ENCODE data around the gene EIF4G1. TPM values are rescaled to one million over a fixed set of nuclear protein-coding genes. Genes with fewer than 3 reads are reported as not detected.

The EIF4G1 gene
- total RNA-seq, 6 donors from 2014 or later: 278 to 408 (median 326) TPM

DNA sequence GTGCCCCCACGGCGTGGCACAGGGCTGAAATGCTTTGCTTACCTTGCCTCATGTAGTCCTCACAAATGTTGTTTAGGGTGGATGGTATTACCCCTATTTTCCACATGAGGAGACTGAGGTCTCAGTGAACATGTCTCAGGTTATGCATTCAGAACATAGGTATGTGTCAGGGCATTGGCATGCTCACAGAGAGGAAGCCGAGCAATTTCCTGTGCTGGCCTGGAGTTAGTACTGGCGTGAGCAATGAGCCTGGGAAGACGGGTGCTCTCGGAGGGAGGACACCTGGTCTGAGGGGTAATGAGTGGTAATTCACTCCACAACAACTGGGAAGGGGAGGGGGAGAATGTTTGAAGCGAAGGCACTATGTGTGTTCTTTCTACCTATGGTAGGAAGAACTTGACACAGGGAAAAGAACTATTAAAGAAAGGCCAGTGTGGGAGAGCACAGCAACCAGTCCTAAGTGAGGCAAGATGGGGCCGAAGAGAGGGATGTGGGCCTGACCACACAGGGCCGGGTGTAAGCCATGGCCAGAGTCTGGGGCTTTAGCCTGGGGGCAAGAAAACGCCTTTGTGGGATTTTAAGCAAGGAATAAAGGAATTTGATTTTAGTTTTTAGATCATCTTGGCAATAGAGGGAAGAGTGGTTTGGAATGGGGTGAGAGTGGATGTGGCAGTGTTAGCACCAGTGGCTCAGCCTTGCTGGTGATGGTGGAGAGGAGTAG lies 18.1 kb downstream of the EIF4G1 start:
- 76% methylated on average over 10 of the region's 10 CpGs for WGBS, 2 donors
- Histone ChIP-seq H3K27ac (peak overlapping the region; percentile 26 to 37 (median 36)), H3K9me3 (no peaks in the 10 kb centered on the region), H3K36me3 (peaks cover 58 to 79% (median 69%) of the 10 kb centered on the region in 4 donors), H3K4me3 (no peak overlapping the region), H3K4me1 (peaks cover 19 to 29% (median 23%) of the 10 kb centered on the region in 4 donors), H3K27me3 (no peaks in the 10 kb centered on the region)
- ATAC-seq (ENCODE audit: low FRiP score in 2 of 2): no peak
- no peak for DNase-seq
- TF ChIP-seq POLR2A (IDR thresholded peaks at IDR 0.05): no peak

DNA sequence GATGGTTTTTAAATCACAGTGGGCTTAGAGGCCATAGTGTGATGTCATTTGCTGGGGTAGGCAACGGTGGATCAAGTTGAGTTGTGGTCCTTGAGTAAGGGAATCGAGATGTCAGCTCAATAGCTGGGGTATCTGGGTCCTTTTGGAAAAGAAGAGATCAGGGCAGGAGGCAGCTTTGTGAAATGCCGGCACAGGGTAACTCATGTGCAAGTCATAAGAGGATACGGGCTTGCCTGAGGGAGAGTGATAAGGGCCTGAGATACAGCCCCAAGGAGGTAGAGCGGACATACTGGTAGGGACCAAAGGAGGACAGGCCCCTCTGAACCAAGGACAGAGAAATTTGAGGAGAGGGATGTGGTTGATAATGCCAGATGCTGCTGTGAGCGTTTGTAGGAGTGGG lies 18.8 kb downstream of the EIF4G1 start:
- no peaks in the 10 kb centered on the region for H3K9me3 ChIP-seq
- ATAC-seq (ENCODE audit: low FRiP score in 2 of 2): no peak
- H3K4me3 ChIP-seq: no peak overlapping the region
- WGBS, 2 donors: 84 to 91% methylated on average over 6 of the region's 6 CpGs
- no peak for DNase-seq
- H3K36me3 ChIP-seq: peaks cover 52 to 73% (median 63%) of the 10 kb centered on the region in 4 donors
- peak overlapping the region in 3 of 4 donors; percentile 20 to 37 (median 24) for H3K27ac ChIP-seq
- H3K27me3 ChIP-seq: no peaks in the 10 kb centered on the region
- peaks cover 25 to 36% (median 29%) of the 10 kb centered on the region in 4 donors for H3K4me1 ChIP-seq
- TF ChIP-seq, protein P1, sequence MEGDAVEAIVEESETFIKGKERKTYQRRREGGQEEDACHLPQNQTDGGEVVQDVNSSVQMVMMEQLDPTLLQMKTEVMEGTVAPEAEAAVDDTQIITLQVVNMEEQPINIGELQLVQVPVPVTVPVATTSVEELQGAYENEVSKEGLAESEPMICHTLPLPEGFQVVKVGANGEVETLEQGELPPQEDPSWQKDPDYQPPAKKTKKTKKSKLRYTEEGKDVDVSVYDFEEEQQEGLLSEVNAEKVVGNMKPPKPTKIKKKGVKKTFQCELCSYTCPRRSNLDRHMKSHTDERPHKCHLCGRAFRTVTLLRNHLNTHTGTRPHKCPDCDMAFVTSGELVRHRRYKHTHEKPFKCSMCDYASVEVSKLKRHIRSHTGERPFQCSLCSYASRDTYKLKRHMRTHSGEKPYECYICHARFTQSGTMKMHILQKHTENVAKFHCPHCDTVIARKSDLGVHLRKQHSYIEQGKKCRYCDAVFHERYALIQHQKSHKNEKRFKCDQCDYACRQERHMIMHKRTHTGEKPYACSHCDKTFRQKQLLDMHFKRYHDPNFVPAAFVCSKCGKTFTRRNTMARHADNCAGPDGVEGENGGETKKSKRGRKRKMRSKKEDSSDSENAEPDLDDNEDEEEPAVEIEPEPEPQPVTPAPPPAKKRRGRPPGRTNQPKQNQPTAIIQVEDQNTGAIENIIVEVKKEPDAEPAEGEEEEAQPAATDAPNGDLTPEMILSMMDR (IDR thresholded peaks at IDR 0.05): no peak
- TF ChIP-seq POLR2AphosphoS5 (IDR thresholded peaks at IDR 0.05) (no peak), EP300 (IDR thresholded peaks at IDR 0.05) (no peak), POLR2A (IDR thresholded peaks at IDR 0.05) (no peak)

DNA sequence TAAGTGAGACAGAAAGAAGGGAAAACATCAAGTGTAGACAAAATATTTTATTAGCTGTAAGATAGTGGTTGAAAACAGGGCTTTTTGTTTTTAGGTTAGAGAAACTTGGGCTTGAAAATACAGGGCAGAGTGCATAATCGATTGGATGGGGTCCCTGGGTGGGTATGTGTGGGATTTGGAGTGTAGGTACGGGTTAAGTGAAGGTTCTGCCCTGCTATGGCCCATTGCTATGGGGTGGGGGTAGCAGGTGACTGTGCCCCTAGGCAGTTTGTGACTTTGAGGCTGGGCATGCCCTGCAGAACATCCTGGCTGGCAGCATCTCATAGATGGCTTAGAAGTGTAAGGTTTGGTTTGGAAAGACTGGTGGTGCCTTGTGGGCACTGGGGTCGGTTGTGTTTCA lies 19.3 kb downstream of the EIF4G1 start:
- Histone ChIP-seq H3K27ac (peak overlapping the region in 1 of 4 donors; percentile 9), H3K4me1 (peaks cover 30 to 41% (median 34%) of the 10 kb centered on the region in 4 donors), H3K36me3 (peaks cover 47 to 68% (median 58%) of the 10 kb centered on the region in 4 donors), H3K9me3 (no peaks in the 10 kb centered on the region), H3K27me3 (no peaks in the 10 kb centered on the region), H3K4me3 (no peak overlapping the region)
- ATAC-seq (ENCODE audit: low FRiP score in 2 of 2) (no peak), DNase-seq (no peak)
- no peak for TF ChIP-seq POLR2AphosphoS5 (IDR thresholded peaks at IDR 0.05)
- TF ChIP-seq, protein P1 (IDR thresholded peaks at IDR 0.05): no peak
- TF ChIP-seq POLR2A (IDR thresholded peaks at IDR 0.05): no peak
- TF ChIP-seq EP300 (IDR thresholded peaks at IDR 0.05): no peak
- 81 to 87% methylated on average over 2 to 3 of the region's 3 CpGs for WGBS, 2 donors

DNA sequence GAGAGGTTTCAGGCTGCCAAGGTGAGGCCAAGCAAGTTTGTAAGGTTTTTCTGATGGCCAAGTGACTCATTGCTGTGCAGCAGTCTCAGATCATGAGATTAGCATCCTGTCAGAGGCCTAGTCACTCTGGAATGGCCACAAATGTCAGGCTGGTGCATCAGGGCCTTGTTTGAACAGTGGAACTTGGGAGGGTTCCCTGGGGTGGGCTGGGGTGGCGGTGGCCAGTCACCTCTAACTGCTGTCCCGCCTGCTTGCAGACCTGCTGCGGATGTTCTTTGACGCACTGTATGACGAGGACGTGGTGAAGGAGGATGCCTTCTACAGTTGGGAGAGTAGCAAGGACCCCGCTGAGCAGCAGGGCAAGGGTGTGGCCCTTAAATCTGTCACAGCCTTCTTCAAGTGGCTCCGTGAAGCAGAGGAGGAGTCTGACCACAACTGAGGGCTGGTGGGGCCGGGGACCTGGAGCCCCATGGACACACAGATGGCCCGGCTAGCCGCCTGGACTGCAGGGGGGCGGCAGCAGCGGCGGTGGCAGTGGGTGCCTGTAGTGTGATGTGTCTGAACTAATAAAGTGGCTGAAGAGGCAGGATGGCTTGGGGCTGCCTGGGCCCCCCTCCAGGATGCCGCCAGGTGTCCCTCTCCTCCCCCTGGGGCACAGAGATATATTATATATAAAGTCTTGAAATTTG lies 20.2 kb downstream of the EIF4G1 start:
- no peak for ATAC-seq (ENCODE audit: low FRiP score in 2 of 2)
- H3K27ac ChIP-seq: peak overlapping the region; percentile 93 to 97 (median 95)
- TF ChIP-seq POLR2A (IDR thresholded peaks at IDR 0.05) (no peak), EP300 (IDR thresholded peaks at IDR 0.05) (no peak)
- TF ChIP-seq, protein P1 (IDR thresholded peaks at IDR 0.05): no peak
- no peak overlapping the region for H3K4me3 ChIP-seq
- 79 to 83% methylated on average over 15 of the region's 15 CpGs for WGBS, 2 donors
- peaks cover 37 to 59% (median 49%) of the 10 kb centered on the region in 4 donors for H3K36me3 ChIP-seq
- H3K9me3 ChIP-seq: no peaks in the 10 kb centered on the region
- H3K4me1 ChIP-seq: peaks cover 32 to 47% (median 39%) of the 10 kb centered on the region in 4 donors
- peak in 1 of 2 donors; percentile 83 for DNase-seq
- no peaks in the 10 kb centered on the region for H3K27me3 ChIP-seq

DNA sequence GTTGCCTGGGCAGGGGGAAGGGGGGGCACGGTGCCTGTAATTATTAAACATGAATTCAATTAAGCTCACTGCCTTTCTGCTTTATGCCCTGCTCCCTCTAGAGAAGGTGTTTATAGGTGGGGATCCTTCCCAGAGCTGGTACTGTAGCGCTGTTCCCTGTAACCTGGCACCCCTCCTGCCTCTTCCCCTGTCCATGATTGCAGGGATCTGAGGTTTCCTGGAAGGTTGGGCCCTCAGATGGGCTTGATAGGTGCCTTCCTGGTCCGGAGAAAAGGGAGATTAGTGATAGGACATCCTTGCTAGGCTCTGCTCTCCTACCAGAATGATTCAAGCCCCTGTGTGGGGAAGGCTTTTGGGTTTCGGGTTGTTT lies 20.9 kb downstream of the EIF4G1 start:
- peaks cover 32 to 47% (median 39%) of the 10 kb centered on the region in 4 donors for H3K4me1 ChIP-seq
- TF ChIP-seq POLR2A (IDR thresholded peaks at IDR 0.05) (no peak), EP300 (IDR thresholded peaks at IDR 0.05) (no peak), POLR2AphosphoS5 (IDR thresholded peaks at IDR 0.05) (no peak)
- TF ChIP-seq, protein P1 (IDR thresholded peaks at IDR 0.05): no peak
- no peaks in the 10 kb centered on the region for H3K27me3 ChIP-seq
- 61 to 94% methylated on average over 2 to 4 of the region's 4 CpGs for WGBS, 2 donors
- H3K9me3 ChIP-seq: no peaks in the 10 kb centered on the region
- H3K4me3 ChIP-seq: peak overlapping the region in 3 of 4 donors; percentile 67 to 93 (median 87)
- peaks cover 32 to 52% (median 43%) of the 10 kb centered on the region in 4 donors for H3K36me3 ChIP-seq
- peak overlapping the region; percentile 93 to 97 (median 95) for H3K27ac ChIP-seq
- peak in 1 of 2 donors; percentile 0 for ATAC-seq (ENCODE audit: low FRiP score in 2 of 2)
- DNase-seq: no peak
